Prostate gland (tissue), 2 donors: ENCODE results near the gene MRPL45.

Experiments used
- POLR2A ChIP-seq: fragments of 450-650 bp; IDR thresholded peaks from one replicate; pipeline ENCODE4 v1.6.1; 2016; ENCODE audit warnings: antibody characterized with exemption, mild to moderate bottlenecking
- POLR2AphosphoS5 ChIP-seq: sonication (generic); formaldehyde crosslinking; IDR thresholded peaks from one replicate; pipeline ENCODE4 v1.6.1; 2017; ENCODE audit warnings: antibody characterized with exemption
- TF ChIP-seq, protein P1 (sequence below), 4 experiments: fragments of 200-600 bp in 2 of 4; fragments of 450-650 bp in 2 of 4; sonication (generic) in 2 of 4; IDR thresholded peaks; 1 replicate in 3 of 4; 2 replicates in 1 of 4; pipeline ENCODE4 v1.5.1; 2016 to 2019; ENCODE audit warnings: antibody characterized with exemption in 4 of 4, mild to moderate bottlenecking in 2 of 4, moderate library complexity in 2 of 4

- TF ChIP-seq, protein P1, sequence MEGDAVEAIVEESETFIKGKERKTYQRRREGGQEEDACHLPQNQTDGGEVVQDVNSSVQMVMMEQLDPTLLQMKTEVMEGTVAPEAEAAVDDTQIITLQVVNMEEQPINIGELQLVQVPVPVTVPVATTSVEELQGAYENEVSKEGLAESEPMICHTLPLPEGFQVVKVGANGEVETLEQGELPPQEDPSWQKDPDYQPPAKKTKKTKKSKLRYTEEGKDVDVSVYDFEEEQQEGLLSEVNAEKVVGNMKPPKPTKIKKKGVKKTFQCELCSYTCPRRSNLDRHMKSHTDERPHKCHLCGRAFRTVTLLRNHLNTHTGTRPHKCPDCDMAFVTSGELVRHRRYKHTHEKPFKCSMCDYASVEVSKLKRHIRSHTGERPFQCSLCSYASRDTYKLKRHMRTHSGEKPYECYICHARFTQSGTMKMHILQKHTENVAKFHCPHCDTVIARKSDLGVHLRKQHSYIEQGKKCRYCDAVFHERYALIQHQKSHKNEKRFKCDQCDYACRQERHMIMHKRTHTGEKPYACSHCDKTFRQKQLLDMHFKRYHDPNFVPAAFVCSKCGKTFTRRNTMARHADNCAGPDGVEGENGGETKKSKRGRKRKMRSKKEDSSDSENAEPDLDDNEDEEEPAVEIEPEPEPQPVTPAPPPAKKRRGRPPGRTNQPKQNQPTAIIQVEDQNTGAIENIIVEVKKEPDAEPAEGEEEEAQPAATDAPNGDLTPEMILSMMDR (IDR thresholded peaks at IDR 0.05) = no peak
- no peak for TF ChIP-seq POLR2A
- no peak for TF ChIP-seq POLR2AphosphoS5
Measured at GRCh38 chr17:38361694-38362465, 64.9 kb downstream of the MRPL45 start.
